ENCODE measurements around the gene CASP5. TPM values are rescaled to one million over a fixed set of nuclear protein-coding genes. Genes with fewer than 3 reads are reported as not detected.
"Not testable (repeated sequence)": the region's sequence is repeated elsewhere in the genome, so short reads cannot be mapped to it uniquely, and the experiment has no call there.

The CASP5 gene
- not detected in 2 replicates for total RNA-seq (2014; rRNA removed; shearing (Covaris generic))

DNA sequence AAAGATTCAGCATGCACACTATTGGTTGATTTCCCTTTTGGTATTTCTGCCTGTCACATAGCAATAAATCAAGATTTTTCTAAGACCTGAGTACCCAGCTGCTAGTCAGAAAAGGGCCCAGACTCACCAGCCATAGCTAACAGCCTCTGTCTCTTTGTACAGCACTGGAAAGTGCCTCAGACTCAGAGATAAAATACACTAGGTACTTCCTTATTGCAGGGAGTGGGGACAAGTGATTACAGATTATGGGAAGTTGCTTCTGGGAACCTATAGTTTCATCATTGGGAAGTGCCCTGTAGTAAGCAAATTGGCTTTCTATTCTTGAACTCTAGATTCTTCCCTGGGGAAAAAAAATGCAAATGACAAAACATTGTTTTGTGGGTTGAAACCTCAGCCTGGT, at the start of gene CASP5:
Gene CASP5, minus strand, starts transcription at position 166 of the 400 bp plus-strand sequence. Its CDS starts 32 bp downstream, at position 134.
- no peak for DNase-seq (ENCODE audit: low spot score)

DNA sequence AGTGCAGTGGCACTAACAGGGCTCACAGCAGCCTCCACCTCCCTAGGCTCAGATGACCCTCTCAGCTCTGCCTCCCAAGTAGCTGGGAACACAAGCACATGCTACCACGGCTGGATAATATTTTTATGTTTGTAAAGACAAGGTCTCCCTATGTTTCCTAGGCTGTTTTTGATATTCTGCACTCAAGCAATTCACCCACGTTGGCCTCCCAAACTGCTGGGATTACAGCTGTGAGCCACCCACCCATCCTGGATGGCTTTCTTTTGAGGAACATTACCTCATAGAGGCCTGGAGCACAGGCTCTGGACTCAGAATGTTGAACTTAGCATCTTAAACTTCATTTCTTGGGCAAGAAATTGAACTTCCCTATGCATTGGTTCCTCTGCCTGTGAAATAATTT, 49.1 kb upstream of the CASP5 start:
- DNase-seq (ENCODE audit: low spot score), result not testable (repeated sequence)

DNA sequence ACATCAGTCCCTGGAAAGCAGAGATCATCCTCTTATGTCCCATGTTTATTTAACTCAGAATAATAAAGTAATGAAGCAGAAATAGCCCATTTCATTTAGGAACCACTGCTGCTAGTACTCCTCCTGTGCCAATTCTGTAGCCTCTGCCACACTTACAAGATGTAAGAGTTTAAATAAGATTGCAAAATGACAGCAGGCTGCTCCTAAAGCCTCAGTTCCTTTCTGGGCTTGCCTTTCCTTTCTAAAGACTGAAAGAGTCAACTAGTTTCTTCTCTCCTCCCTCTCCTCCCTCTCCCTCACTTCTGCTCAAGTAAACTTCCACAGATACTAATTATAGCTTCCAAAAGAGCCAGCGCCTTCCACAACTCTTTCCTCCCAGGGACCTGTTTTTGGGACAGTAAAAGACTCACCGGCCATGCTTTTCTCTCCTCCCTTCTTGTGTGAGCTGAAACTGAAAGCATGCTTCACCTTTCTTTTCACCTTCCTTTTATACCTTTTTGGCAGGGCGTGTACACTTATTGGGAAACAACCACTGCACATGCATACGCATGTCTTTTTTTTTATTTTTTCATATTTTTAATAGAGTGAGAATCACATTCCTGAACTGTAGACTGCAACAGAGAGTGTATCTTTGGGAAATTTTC, 48.2 kb upstream of the CASP5 start:
- DNase-seq (ENCODE audit: low spot score), result no peak

DNA sequence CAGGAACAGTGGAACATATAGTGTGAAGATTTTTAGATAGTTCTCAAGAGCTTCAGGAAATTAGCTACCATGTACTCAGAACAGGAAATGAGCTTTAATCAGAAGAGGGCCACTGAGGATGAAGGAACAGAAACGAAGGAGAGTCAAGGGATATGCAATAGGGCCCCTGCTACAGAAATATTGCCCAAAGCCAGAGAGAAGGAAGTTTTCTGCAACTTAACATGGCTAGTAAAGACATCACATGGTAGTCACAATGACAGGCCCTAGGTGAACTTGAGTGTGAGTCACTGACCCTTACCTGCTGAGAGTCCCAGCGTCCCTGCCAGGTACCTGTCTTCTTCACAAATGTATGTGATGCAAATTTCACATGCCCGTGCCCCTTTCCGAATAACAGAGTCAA, 47.3 kb upstream of the CASP5 start:
- DNase-seq (ENCODE audit: low spot score), result no peak

DNA sequence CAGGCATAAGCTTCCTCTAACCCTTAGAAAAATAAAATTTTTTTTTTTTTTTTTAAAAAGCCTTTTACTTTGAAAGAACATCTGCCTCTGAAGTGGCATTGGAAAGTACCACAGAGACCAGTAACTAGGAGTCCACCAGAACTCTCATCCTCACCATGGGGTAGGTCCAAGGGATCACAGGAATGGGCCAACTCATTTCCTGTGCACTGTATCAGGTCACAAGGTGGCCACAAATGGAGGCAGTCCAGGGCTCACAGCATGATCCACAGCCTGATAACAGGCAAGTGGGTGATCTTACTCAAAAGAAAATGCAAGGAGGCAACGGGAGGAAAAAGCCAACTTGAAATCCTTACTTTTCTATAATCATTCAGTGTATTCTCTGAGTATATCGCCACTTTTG, 46.8 kb upstream of the CASP5 start:
- DNase-seq (ENCODE audit: low spot score), result not testable (repeated sequence)

DNA sequence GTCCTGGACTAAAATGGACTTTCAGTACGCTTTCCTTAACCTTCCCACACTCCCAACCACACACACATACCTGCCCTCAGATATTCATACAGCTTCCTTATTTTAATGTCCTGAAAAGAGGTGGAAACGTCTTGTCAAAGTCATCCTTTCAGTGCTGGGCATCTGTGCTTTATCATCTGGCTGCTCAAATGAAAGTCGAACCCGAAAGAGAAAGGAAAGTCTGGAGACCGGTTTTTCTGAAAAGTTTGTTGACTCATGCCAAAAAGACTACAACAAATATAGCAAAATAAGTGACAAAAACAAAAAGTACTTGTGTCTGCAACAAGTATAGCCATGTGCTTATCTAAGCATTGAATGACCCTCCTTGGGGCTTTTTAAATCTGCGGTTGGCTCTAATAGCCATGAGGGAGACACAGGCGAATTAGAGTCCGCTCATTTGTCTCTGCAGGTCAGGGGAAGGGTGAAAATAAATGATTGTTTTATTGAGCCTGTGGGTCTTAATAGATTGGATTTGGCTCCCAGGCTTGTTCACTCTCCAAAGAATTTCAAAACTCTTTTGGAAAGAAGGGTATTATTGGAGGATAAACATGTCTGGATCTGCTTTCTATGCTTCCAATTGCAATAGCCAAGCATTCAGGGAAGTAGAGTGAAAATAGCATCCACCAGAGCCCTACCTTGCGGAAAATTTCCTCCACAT, 40.4 kb upstream of the CASP5 start:
- not testable (repeated sequence) for DNase-seq (ENCODE audit: low spot score)

DNA sequence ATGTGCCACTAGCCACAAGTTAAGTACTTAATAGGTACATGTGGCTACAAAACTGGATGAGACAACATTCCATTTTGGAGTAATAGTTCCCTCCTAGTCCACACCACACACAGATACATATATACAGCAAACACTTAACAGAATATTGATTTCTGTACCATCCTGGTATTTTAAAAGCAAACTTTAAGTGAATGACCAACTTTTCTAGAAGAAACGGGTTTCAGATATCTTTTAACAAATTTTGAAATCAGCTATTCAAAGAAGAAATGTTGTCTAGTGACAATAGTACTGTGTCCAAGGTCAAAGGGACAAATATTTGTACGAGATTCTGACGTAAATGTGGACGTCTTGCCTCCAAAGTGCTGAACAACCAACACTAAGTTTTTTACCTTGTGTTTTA, 34.5 kb upstream of the CASP5 start:
- DNase-seq (ENCODE audit: low spot score), result no peak

DNA sequence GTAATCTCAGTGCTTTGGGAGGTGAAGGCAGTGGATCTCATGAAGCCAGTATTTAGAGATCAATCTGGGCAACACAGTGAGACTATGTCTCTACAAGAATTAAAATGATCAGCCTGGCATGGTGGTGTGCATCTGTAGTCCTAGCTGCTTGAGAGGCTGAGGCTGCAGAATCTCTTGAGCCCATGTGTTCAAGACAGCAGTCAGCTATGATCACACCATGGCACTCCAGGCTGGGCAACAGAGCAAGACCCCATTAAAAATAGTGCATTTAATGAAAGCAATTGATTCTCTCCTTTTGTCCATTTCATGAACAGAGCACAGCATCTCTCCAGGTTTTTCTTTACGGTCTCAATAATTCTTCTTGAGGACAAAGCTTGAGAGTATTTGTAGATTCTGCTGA, 33.5 kb upstream of the CASP5 start:
- no peak for DNase-seq (ENCODE audit: low spot score)

DNA sequence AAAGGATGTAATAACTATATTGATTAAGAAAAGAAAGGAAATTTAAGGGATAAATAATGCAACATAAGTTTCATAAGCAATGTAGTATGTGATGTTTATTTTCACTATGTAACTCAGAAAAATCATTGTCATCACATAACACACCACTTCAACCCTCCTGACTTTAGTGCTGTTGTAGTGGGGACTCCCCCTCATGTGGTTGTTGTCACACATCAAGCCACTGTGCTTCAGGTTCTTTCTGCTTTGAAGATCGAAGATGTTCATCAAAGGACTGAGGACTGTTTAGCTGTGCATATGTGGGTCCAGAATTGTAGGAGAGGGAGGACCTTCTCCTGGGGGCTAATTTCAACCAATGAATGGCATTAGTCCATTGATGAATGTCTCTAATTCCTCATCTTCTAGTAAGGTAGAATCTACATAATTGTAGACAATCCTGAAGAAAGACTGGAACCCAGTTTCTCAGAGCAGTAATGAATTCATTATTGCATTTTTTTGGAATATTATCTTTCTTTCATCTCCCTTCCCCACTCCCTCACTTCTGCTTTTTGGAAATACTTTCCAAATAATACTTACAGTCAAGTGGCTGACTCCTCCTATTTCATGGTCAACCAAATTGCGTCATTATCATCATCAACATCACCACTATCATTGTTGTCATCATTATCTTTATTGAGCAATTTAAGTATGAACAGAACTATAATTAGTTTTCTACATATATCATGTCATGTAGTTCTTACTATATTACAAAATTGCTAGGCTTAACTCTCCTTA, 31.9 kb upstream of the CASP5 start:
- DNase-seq (ENCODE audit: low spot score), result no peak

DNA sequence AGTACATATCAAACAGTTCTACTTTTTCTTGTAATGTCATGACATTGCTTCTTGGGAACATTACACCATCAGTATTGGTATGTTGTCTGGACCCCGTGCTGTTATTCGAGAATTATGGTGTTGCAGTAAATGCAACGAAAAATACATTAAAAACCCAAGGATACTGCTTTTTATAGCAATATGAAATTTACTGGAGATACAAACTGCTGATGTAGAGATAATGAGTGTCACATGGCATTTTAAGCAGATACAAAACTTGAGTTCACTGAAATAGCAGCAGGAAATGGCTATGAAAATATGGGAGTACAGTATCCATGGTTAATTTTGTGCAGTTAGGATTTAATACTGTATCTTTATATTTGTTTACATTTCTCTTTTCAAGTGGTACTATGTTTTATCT, 29.5 kb upstream of the CASP5 start:
- DNase-seq (ENCODE audit: low spot score), result no peak

DNA sequence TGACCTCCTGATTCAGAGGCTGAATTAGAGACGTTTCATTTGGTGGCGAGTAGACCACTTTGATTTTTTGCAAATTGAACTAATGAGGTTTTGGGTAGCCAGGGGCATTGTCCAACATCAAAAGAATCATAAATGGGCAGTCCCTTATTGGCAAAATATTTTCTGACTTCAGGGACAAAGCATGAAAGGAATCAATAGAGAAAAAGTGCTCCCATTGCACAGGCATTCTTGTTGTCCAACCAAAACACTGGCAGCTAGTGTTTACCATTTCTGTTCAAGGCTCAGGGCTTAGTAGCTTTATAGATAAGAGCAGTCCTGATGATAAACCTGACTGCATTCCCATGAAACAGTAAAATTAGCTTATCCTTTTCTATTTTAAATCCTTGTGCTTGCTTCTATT, 28.6 kb upstream of the CASP5 start:
- DNase-seq (ENCODE audit: low spot score), result no peak

DNA sequence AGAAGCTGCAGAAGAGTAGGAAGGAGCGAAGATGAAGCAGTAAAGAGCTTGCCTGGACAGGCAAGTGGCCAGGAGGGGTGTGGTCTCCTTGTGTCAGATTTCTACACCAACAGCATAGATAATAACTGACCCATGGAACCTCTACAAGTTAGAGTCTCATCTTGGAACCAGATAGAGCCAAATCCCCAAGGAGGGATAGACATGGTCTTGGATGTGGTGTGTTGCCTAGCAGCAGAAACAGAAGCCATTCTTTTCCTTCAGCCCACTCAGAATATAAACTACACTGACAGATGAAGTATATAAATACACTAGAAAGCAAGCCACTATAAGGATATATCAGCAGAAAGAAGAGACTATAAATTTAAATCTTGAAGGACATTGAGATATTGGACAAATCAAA, 26.5 kb upstream of the CASP5 start:
- DNase-seq (ENCODE audit: low spot score), result no peak

DNA sequence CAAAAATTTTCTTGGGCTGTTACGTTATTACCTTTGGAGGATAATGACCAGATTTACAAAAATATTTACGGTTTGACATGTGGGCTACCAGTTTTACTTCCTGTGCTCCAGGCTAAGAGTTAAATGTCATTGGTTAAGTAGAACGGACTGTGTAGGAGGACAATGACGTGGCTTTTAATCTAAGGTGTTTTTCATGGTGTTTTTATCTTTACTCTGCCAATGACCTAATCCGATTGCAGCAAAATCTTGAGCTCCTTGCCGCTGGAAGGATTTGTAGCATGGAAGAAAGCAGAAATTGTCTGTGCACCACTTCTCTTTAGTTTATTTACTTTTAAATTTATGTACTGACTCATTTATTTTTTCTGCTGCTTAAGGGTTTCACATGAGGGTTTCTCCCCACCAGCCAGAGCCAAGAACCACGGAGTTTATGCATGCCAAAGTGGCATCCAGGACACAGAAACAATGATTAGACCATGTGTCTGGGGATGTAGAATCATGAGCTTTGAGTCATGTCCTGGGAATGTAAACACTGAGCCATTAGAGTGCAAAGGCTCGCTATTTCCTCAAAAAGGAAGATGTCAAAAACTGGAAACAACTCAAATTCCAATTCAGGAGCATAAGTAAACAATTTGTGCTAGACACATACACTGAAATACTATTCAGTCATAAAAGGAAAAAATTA, 24.1 kb upstream of the CASP5 start:
- DNase-seq (ENCODE audit: low spot score), result peak; percentile 99

DNA sequence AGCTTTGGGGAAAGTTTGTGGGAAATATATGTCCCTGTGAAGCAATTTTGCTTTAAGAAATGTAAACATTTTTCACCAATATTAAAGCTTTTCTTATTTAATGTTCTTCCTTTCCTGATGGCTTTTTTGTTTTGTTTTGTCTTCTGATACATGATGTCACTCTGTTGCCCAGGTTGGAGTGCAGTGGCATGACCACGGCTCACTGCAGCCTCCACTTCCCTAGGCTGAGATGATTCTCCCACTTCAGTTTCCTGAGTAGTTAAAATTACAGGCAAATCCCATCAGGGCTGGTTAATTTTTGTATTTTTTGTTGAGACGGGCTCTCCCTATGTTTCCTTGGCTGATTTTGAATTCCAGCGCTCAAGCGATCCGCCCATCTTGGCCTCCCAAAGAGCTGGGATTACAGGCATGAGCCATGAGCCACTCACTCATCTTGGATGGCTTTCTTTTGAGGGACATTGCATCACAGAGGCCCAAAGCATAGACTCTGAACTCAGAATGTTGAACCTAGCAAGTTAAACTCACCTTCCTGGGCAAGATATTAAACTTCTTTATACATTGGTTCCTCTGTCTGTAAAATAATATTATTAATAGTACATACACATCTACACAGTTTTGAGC, 22.8 kb upstream of the CASP5 start:
- no peak for DNase-seq (ENCODE audit: low spot score)

DNA sequence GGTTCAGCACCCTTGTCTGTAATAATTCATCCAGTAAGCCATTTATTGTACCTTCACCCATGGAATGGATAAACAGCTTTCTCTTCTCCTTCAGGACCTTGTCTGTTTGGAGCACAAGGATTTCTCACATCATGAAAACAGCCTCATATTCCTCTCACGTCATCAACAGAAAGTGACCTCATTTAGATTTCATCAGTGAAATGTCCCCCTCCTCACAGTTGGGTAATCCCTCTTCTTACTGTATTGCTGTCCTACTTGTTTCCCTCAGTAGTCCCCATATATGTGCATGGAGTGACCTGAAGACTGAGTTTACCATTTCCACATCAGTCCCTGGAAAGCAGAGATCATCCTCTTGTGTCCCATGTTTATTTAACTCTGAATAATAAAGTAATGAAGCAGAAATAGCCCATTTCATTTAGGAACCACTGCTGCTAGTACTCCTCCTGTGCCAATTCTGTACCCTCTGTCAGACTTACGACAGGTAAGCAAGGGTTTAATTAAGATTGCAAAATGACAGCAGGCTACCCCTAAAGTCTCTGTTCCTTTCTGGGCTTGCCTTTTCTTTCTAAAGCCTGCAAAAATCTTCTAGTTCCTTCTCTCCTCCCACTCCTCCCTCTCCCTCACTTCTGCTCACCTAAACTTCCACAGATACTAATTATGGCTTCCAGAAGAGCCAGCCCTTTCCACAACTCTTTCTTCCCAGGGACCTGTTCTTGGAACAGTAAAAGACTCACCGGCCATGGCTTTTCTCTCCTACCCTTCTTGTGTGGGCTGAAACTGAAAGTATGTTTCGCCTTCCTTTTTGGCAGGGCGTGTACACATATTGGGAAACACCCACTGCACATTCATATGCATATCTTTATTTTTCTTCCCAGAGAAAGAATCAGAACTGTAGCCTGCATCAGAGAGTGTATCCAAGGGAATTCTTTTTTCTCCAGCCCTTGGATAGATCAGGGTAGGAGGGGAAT, 21.9 kb upstream of the CASP5 start, which contains the start of gene CARD16:
Gene CARD16, minus strand, starts transcription at position 779 of the 968 bp plus-strand sequence. Its CDS starts 38 bp downstream, at position 741.
- peak; percentile 78 for DNase-seq (ENCODE audit: low spot score)

DNA sequence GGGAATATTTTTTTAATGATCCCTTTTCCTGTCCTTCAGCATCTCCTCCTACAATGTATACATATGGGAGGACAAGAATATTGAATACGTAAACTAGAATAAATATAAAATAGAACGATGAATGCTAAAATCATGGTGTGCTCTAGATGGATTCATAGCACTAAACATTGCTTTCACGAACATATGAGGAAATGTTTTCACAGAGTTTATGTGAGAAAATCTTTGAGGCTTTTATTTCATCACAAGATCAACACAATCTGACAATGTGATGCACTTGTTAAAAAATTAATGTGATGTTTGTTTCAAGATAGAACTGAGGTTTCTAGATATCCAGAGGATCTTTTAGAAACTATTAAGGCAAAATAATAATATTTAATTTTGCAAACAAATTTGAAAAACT, 19.2 kb upstream of the CASP5 start:
- DNase-seq (ENCODE audit: low spot score), result no peak

DNA sequence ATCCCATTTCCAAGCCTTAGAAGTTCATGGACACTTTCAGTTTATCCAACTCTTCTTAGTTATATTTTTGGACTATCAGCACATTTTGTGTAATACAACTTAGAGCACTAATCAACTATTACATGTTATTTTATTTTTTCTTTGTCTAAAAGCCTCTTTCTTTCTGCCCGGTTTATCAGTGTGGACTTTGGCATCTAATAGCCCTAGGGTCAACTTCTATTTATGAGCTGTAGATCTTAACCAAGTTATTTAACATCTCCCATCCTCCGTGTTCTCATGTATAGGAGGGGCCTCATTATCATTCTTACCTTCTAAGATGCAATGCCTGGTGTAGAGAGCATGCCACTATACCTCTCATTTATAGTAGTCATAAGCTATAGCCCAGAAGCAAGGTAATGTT, 17.7 kb upstream of the CASP5 start:
- DNase-seq (ENCODE audit: low spot score), result no peak

DNA sequence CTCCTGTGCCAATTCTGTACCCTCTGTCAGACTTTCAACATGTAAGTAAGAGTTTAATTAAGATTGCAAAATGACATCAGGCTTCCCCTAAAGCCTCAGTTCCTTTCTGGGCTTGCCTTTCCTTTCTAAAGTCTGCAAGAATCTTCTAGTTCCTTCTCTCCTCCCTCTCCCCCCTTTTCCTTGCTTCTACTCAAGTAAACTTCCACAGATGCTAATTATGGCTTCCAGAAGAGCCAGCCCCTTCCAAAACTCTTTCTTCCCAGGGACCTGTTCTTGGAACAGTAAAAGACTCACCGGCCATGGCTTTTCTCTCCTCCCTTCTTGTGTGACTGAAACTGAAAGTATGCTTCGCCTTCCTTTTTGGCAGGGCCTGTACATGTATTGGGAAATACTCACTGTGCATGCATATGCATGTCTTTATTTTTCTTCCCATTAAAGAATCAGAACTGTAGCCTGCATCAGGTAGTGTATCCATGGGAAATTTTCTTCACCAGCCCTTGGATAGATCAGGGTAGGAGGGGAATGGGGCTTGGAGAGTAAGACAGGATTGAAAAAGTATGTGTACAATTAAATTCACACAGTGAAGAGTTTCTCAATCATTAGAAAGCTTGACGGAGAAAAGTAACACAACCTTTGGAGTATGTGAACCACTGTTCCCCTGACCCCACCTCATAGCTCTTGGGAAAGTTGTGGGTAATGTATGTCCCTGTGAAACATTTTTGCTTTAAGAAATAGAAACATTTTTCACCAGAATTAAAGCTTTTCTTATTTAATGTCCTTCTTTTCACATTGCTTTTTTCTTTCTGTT, 12.0 kb upstream of the CASP5 start, which contains the start of gene CASP1:
Gene CASP1, minus strand, starts transcription at position 332 of the 808 bp plus-strand sequence. Its CDS starts 31 bp downstream, at position 301.
- DNase-seq (ENCODE audit: low spot score), result peak; percentile 57

DNA sequence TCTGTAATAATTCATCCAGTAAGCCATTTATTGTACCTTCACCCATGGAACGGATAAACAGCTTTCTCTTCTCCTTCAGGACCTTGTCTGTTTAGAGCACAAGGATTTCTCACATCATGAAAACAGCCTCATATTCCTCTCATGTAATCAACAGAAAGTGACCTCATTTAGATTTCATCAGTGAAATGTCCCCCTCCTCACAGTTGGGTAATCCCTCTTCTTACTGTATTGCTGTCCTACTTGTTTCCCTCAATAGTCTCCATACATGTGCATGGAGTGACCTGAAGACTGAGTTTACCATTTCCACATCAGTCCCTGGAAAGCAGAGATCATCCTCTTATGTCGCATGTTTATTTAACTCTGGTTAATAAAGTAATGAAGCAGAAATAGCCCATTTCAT, 11.4 kb upstream of the CASP5 start:
- not testable (repeated sequence) for DNase-seq (ENCODE audit: low spot score)
